HCT116 (cell line): ENCODE measurements around the gene PLRG1. TPM values are rescaled to one million over a fixed set of nuclear protein-coding genes. Genes with fewer than 3 reads are reported as not detected.

Experiments used
- ATAC-seq: fragments of 200-7000 bp; cut with Tn5 transposase; 2 replicates; pipeline ENCODE4 v1.9.1; 2020; ENCODE audit warnings: mild to moderate bottlenecking, moderate library complexity
- BruUV-seq: library from RNA; stranded (reverse); fragments of 400-500 nt; replicated peaks from 2 replicates; lab custom pipeline; 2021; lab: Mats Ljungman, UMichigan
- CTCF ChIA-PET: fragments of 300-600 bp; sonication (Branson Sonifier 250); formaldehyde crosslinking; loops from one replicate; lab custom pipeline; 2021; ENCODE audit warnings: antibody characterized with exemption; lab: Charles Lee
- POLR2A ChIA-PET: fragments of 300-600, 350-600 bp; sonication (Branson Sonifier 250); formaldehyde crosslinking; loops from one replicate; lab custom pipeline; 2021; ENCODE audit warnings: antibody characterized with exemption; lab: Charles Lee
- RAD21 ChIA-PET, 2 experiments: fragments of 300-600 bp; sonication (Branson Sonifier 250); formaldehyde crosslinking; loops; one replicate each; lab custom pipeline; 2023; ENCODE audit warnings: low total read pairs in 2 of 2; ENCODE audit not compliant: uncharacterized antibody in 2 of 2, unreplicated experiment in 2 of 2, low non-redundant PET in 1 of 2; lab: Charles Lee
- DNase-seq: peaks from one replicate; pipeline ENCODE4 v3.0.0-alpha.2; 2010; ENCODE audit warnings: low read depth, low spot score
- H2AFZ ChIP-seq: fragments of 200-600 bp; shearing (Covaris generic), sonication (generic); 2 replicates; pipeline ENCODE4 v1.6.1; 2017; ENCODE audit warnings: low read depth, mixed run types, mixed read lengths, antibody characterized with exemption, low read length; ENCODE audit not compliant: poor library complexity, severe bottlenecking
- H3K27ac ChIP-seq: 2 replicates; pipeline ENCODE4 v1.5.1; 2012; ENCODE audit warnings: low read depth, low read length
- H3K27me3 ChIP-seq: fragments of 200-600 bp; sonication (generic); 2 replicates; pipeline ENCODE4 v1.6.1; 2016; ENCODE audit warnings: mixed run types, low read length, mixed read lengths; ENCODE audit not compliant: insufficient read depth
- H3K36me3 ChIP-seq, 2 experiments: fragments of 200-500 bp in 1 of 2; fragments of 200-600 bp in 1 of 2; sonication (Bioruptor generic) in 1 of 2; sonication (generic) in 1 of 2; 2 replicates each; pipeline versions ENCODE4 v1.5.1 to v1.6.1; 2014 to 2016; ENCODE audit warnings: low read length in 2 of 2, inconsistent platforms in 1 of 2, mixed read lengths in 1 of 2, mixed run types in 1 of 2; ENCODE audit not compliant: insufficient read depth in 2 of 2, control insufficient read depth in 1 of 2
- H3K4me1 ChIP-seq, 2 experiments: fragments of 200-600 bp in 1 of 2; sonication (generic) in 1 of 2; 2 replicates each; pipeline versions ENCODE4 v1.5.1 to v1.6.1; 2012 to 2017; ENCODE audit warnings: low read length in 2 of 2, inconsistent platforms in 1 of 2, mild to moderate bottlenecking in 1 of 2, mixed read lengths in 1 of 2, mixed run types in 1 of 2, moderate library complexity in 1 of 2; ENCODE audit not compliant: insufficient read depth in 2 of 2, control insufficient read depth in 1 of 2
- H3K4me2 ChIP-seq: fragments of 200-600 bp; sonication (generic); 2 replicates; pipeline ENCODE4 v1.6.1; 2017; ENCODE audit warnings: mixed run types, low read length, mixed read lengths
- H3K4me3 ChIP-seq, 2 experiments: fragments of 200-600 bp in 1 of 2; sonication (generic) in 1 of 2; replicated peaks in 1 of 2; 2 replicates each; pipeline ENCODE4 v1.5.1; 2011 to 2016; ENCODE audit warnings: low read length in 2 of 2, control low read depth in 1 of 2, low read depth in 1 of 2, mild to moderate bottlenecking in 1 of 2, mixed read lengths in 1 of 2, mixed run types in 1 of 2
- H3K79me2 ChIP-seq: fragments of 200-600 bp; sonication (generic); 2 replicates; pipeline ENCODE4 v1.6.1; 2017; ENCODE audit warnings: mild to moderate bottlenecking, mixed run types, low read length, moderate library complexity, mixed read lengths; ENCODE audit not compliant: insufficient read depth
- H3K9ac ChIP-seq: fragments of 200-600 bp; sonication (generic); 2 replicates; pipeline ENCODE4 v1.6.1; 2016; ENCODE audit warnings: low read length, mixed read lengths
- H3K9me2 ChIP-seq: fragments of 200-600 bp; sonication (generic), shearing (Covaris generic); 2 replicates; pipeline ENCODE4 v1.6.1; 2017; ENCODE audit warnings: mixed run types, mild to moderate bottlenecking, moderate library complexity; ENCODE audit not compliant: insufficient read depth
- H3K9me3 ChIP-seq, 2 experiments: fragments of 200-500 bp in 1 of 2; fragments of 200-600 bp in 1 of 2; sonication (Bioruptor generic) in 1 of 2; sonication (generic) in 1 of 2; 2 replicates each; pipeline ENCODE4 v1.6.1; 2014 to 2017; ENCODE audit warnings: low read length in 2 of 2, mixed read lengths in 2 of 2, inconsistent platforms in 1 of 2, low read depth in 1 of 2, mild to moderate bottlenecking in 1 of 2, mixed run types in 1 of 2, moderate library complexity in 1 of 2; ENCODE audit not compliant: control insufficient read depth in 1 of 2, insufficient read depth in 1 of 2
- H4K20me1 ChIP-seq: fragments of 200-600 bp; sonication (generic), shearing (Covaris generic); 2 replicates; pipeline ENCODE4 v1.6.1; 2017; ENCODE audit warnings: mixed run types, mild to moderate bottlenecking, moderate library complexity; ENCODE audit not compliant: insufficient read depth
- CBX3 ChIP-seq: IDR thresholded peaks from 2 replicates; pipeline ENCODE4 v1.6.1; 2012; ENCODE audit warnings: low read depth
- CTCF ChIP-seq, 3 experiments: fragments of 200-600 bp in 1 of 3; sonication (generic) in 1 of 3; IDR thresholded peaks in 2 of 3; conservative IDR thresholded peaks in 1 of 3; 2 replicates each; pipeline ENCODE4 v1.5.1; 2012 to 2017; ENCODE audit warnings: low read depth in 2 of 3, low read length in 2 of 3, antibody characterized with exemption in 1 of 3, borderline replicate concordance in 1 of 3, control low read depth in 1 of 3, mild to moderate bottlenecking in 1 of 3, mixed read lengths in 1 of 3, mixed run types in 1 of 3, moderate library complexity in 1 of 3; ENCODE audit not compliant: insufficient read depth in 1 of 3
- ELF1 ChIP-seq: IDR thresholded peaks from 2 replicates; pipeline ENCODE4 v1.6.1; 2012; ENCODE audit warnings: low read depth, borderline replicate concordance
- EZH2 ChIP-seq: fragments of 200-600 bp; sonication (generic); IDR thresholded peaks from 2 replicates; pipeline ENCODE4 v1.6.1; 2017; ENCODE audit warnings: antibody characterized with exemption, mixed run types
- EZH2phosphoT487 ChIP-seq: fragments of 200-600 bp; IDR thresholded peaks from 2 replicates; pipeline ENCODE4 v1.6.1; 2018; ENCODE audit warnings: antibody characterized with exemption, borderline replicate concordance
- FOSL1 ChIP-seq: IDR thresholded peaks from 2 replicates; pipeline ENCODE4 v1.6.1; 2012; ENCODE audit warnings: low read depth
- POLR2A ChIP-seq: IDR thresholded peaks from 2 replicates; pipeline ENCODE4 v1.7.0; 2011; ENCODE audit warnings: borderline replicate concordance; ENCODE audit not compliant: insufficient read depth, insufficient read length; ENCODE audit errors: extremely low read depth
- POLR2AphosphoS5 ChIP-seq: IDR thresholded peaks from 2 replicates; pipeline ENCODE4 v1.6.1; 2011; ENCODE audit warnings: mild to moderate bottlenecking, low read depth, low read length, moderate library complexity
- RAD21 ChIP-seq: IDR thresholded peaks from 2 replicates; pipeline ENCODE4 v1.6.1; 2012; ENCODE audit warnings: low read depth, mild to moderate bottlenecking
- SIN3A ChIP-seq: IDR thresholded peaks from 2 replicates; pipeline ENCODE4 v1.6.1; 2012; ENCODE audit warnings: low read depth
- SP1 ChIP-seq: IDR thresholded peaks from 2 replicates; pipeline ENCODE4 v1.6.1; 2012; ENCODE audit warnings: low read depth
- SRF ChIP-seq: IDR thresholded peaks from 2 replicates; pipeline ENCODE4 v1.6.1; 2012; ENCODE audit warnings: low read depth
- ZFX ChIP-seq: fragments of 450-650 bp; IDR thresholded peaks from 2 replicates; pipeline ENCODE4 v1.6.1; 2017
- ZNF274 ChIP-seq: fragments of 200-500 bp; sonication (Bioruptor generic); IDR thresholded peaks from 2 replicates; pipeline ENCODE4 v1.6.1; 2014; ENCODE audit warnings: mild to moderate bottlenecking, low read depth, low read length, inconsistent platforms
- intact Hi-C: fragments of 100-400 bp; cut with micrococcal nuclease; formaldehyde crosslinking; loops from 2 replicates; pipeline ENCODE4 v1.10.0; 2022
- total RNA-seq: library from RNA; stranded (reverse); gene quantifications from one replicate; pipeline ENCODE4 v1.2.1, GENCODE V29; 2021; ENCODE audit not compliant: unreplicated experiment

The PLRG1 gene
- total RNA-seq, 1 experiment from 2014 or later = 141 TPM

GRCh38 chr4:154511981-154512380 is 38.2 kb downstream of the PLRG1 start (continued):
- TF ChIP-seq CTCF (IDR thresholded peaks at IDR 0.05 in 2 of 3, conservative IDR thresholded peaks at IDR 0.05 in 1 of 3; ENCODE audit: borderline replicate concordance in 1 of 3, insufficient read depth in 1 of 3, low read depth in 2 of 3, low read length in 2 of 3) = no peak
- no peak for TF ChIP-seq CBX3
- TF ChIP-seq ELF1 = no peak
- no peak for TF ChIP-seq SIN3A
- TF ChIP-seq EZH2phosphoT487 = no peak
- no peak for TF ChIP-seq POLR2A
- no peak for TF ChIP-seq RAD21

- Histone ChIP-seq H3K79me2 (no peaks in the 10 kb centered on the region), H3K4me1 (peaks cover 0 to 2% of the 10 kb centered on the region in 2 experiments; a peak in 1 of 4 replicates), H3K27me3 (no peaks in the 10 kb centered on the region), H4K20me1 (no peaks in the 10 kb centered on the region), H3K27ac (no peak overlapping the region), H3K9ac (no peak overlapping the region), H3K9me2 (no peaks in the 10 kb centered on the region), H2AFZ (no peak overlapping the region), H3K4me3 (no peak overlapping the region), H3K9me3 (no peaks in the 10 kb centered on the region), H3K4me2 (no peak overlapping the region), H3K36me3 (no peaks in the 10 kb centered on the region)
- intact Hi-C loops = no loop called here
- DNase-seq (no peak), ATAC-seq (no peak)
- TF ChIP-seq POLR2AphosphoS5 = no peak
- no peak for TF ChIP-seq SP1
- no peak for TF ChIP-seq ZNF274
- TF ChIP-seq SRF = no peak
- no peak for TF ChIP-seq RAD21
- no peak for TF ChIP-seq EZH2
- no peak for TF ChIP-seq FOSL1
- TF ChIP-seq CBX3 = no peak
- TF ChIP-seq ZFX = no peak
- POLR2A ChIA-PET = no interaction called here
- RAD21 ChIA-PET = no interaction called here
- BruUV-seq = no TSS peak
- CTCF ChIA-PET = no interaction called here
Measured at GRCh38 chr4:154511548-154511947, 38.7 kb downstream of the PLRG1 start.
